Epithelial cell of proximal tubule (primary cell): ENCODE measurements around the gene PPP3R2. TPM values are rescaled to one million over a fixed set of nuclear protein-coding genes. Genes with fewer than 3 reads are reported as not detected.

Experiments
- DNase-seq: peaks from one replicate; pipeline ENCODE4 v3.0.0-alpha.2; 2011; ENCODE audit warnings: low read depth
- H3K4me3 ChIP-seq: 2 replicates; pipeline ENCODE4 v1.5.1; 2011; ENCODE audit warnings: low read depth, mild to moderate bottlenecking, low read length
- CTCF ChIP-seq: conservative IDR thresholded peaks from 2 replicates; pipeline ENCODE4 v1.5.1; 2012; ENCODE audit warnings: low read depth, mild to moderate bottlenecking, low read length
- total RNA-seq: library from RNA; depleted of rRNA; stranded (reverse); fragments of >200 nt; gene quantifications from 2 replicates; pipeline ENCODE4 v1.2.3, GENCODE V29; 2015

PPP3R2 gene
- not detected in 2 replicates for total RNA-seq

GRCh38 chr9:101594796-101595195 is at the start of gene PPP3R2:
Gene PPP3R2 (minus strand): TSS chr9:101594969. CDS start chr9:101594921, 48 bp downstream.
- no peak for DNase-seq
- no peak within 1 kb of the TSS for H3K4me3 ChIP-seq
- TF ChIP-seq CTCF, result no peak

- H3K4me3 ChIP-seq, result no peak overlapping the region
- DNase-seq, result no peak
- TF ChIP-seq CTCF, result no peak
These were observed 45.3 kb upstream of the PPP3R2 start for GRCh38 chr9:101639785-101640665.

GRCh38 chr9:101639311-101639710 is 44.5 kb upstream of the PPP3R2 start:
- DNase-seq, result no peak
- no peak for TF ChIP-seq CTCF
- H3K4me3 ChIP-seq, result no peak overlapping the region

- TF ChIP-seq CTCF, result no peak
- DNase-seq, result no peak
- H3K4me3 ChIP-seq, result no peak overlapping the region
These were observed 41.5 kb upstream of the PPP3R2 start for GRCh38 chr9:101636247-101636646.

GRCh38 chr9:101635473-101635872 is 40.7 kb upstream of the PPP3R2 start:
- DNase-seq, result no peak
- no peak for TF ChIP-seq CTCF
- no peak overlapping the region for H3K4me3 ChIP-seq

GRCh38 chr9:101634741-101635409 is 40.1 kb upstream of the PPP3R2 start:
- H3K4me3 ChIP-seq, result no peak overlapping the region

More at GRCh38 chr9:101634741-101635409, 40.1 kb upstream of the PPP3R2 start:
- DNase-seq, result no peak
- no peak for TF ChIP-seq CTCF
